HL-60 (cell line): ENCODE results near the gene MOB2.

Experiments used
- DNase-seq, 2 experiments: peaks; one replicate each; pipeline ENCODE4 v3.0.0-alpha.2; 2010 to 2020; ENCODE audit warnings: low read depth in 1 of 2, low spot score in 1 of 2
- H3K27ac ChIP-seq: fragments of 250-450 bp; sonication (Bioruptor Pico); replicated peaks from 2 replicates; pipeline ENCODE4 v1.5.1; 2020; ENCODE audit warnings: mild to moderate bottlenecking, moderate library complexity
- H3K27me3 ChIP-seq: fragments of 250-450 bp; sonication (Bioruptor Pico); 2 replicates; pipeline ENCODE4 v1.5.1; 2021; ENCODE audit warnings: mild to moderate bottlenecking, moderate library complexity; ENCODE audit not compliant: insufficient read depth, poor library complexity, severe bottlenecking
- H3K4me3 ChIP-seq: replicated peaks from 2 replicates; pipeline ENCODE4 v1.5.1; 2011; ENCODE audit warnings: mild to moderate bottlenecking, control low read depth, low read length; ENCODE audit not compliant: insufficient read depth
- CTCF ChIP-seq: IDR thresholded peaks from one replicate; pipeline ENCODE4 v1.5.1; 2011; ENCODE audit warnings: low read length, control low read depth, inconsistent platforms; ENCODE audit not compliant: insufficient read depth
- GABPA ChIP-seq: IDR thresholded peaks from 2 replicates; pipeline ENCODE4 v1.6.1; 2012; ENCODE audit warnings: low read depth
- POLR2AphosphoS5 ChIP-seq: IDR thresholded peaks from 2 replicates; pipeline ENCODE4 v1.6.1; 2012; ENCODE audit warnings: low read depth
- REST ChIP-seq: IDR thresholded peaks from 2 replicates; pipeline ENCODE4 v1.6.1; 2012; ENCODE audit warnings: low read depth; ENCODE audit not compliant: insufficient replicate concordance
- SPI1 ChIP-seq: IDR thresholded peaks from 2 replicates; pipeline ENCODE4 v1.6.1; 2012; ENCODE audit warnings: low read depth, mild to moderate bottlenecking, borderline replicate concordance

MOB2 gene

GRCh38 chr11:1468473-1469066 lies 18.0 kb downstream of the MOB2 start:
- Histone ChIP-seq H3K27ac (no peak overlapping the region), H3K27me3 (no peaks in the 10 kb centered on the region), H3K4me3 (no peak overlapping the region)
- no peak for TF ChIP-seq POLR2AphosphoS5
- TF ChIP-seq SPI1: no peak
- no peak for TF ChIP-seq REST
- no peak for TF ChIP-seq GABPA
- no peak for TF ChIP-seq CTCF
- DNase-seq: no peak

- TF ChIP-seq CTCF (no peak), REST (no peak), GABPA (no peak)
- Histone ChIP-seq H3K27me3 (no peaks in the 10 kb centered on the region), H3K27ac (no peak overlapping the region), H3K4me3 (no peak overlapping the region)
- DNase-seq: no peak
Measured at GRCh38 chr11:1468002-1468401, 18.6 kb downstream of the MOB2 start.

- Histone ChIP-seq H3K27ac (no peak overlapping the region), H3K27me3 (no peaks in the 10 kb centered on the region), H3K4me3 (no peak overlapping the region)
- DNase-seq: no peak
- TF ChIP-seq SPI1: no peak
- TF ChIP-seq CTCF: no peak
- no peak for TF ChIP-seq REST
- no peak for TF ChIP-seq POLR2AphosphoS5
- TF ChIP-seq GABPA: no peak
Measured at GRCh38 chr11:1467270-1467669, 19.3 kb downstream of the MOB2 start.
